IMR-90 (cell line): Measurements from ENCODE around the gene LEMD3.

Source experiments
- BHLHE40 ChIP-seq: fragments of 150-350 bp; IDR thresholded peaks from 2 replicates; pipeline ENCODE4 v1.6.1; 2016; ENCODE audit warnings: mild to moderate bottlenecking, low read depth, low read length
- CEBPB ChIP-seq: IDR thresholded peaks from 2 replicates; pipeline ENCODE4 v1.6.1; 2012; ENCODE audit warnings: low read depth, low read length, improper control_type of control experiment
- CTCF ChIP-seq: conservative IDR thresholded peaks from 2 replicates; pipeline ENCODE4 v1.5.1; 2012; ENCODE audit warnings: mild to moderate bottlenecking, low read depth, low read length, improper control_type of control experiment
- ELK1 ChIP-seq: fragments of 150-350 bp; IDR thresholded peaks from 2 replicates; pipeline ENCODE4 v1.6.1; 2016; ENCODE audit warnings: low read depth, mild to moderate bottlenecking, low read length, moderate library complexity, borderline replicate concordance
- FOS ChIP-seq: fragments of 150-350 bp; IDR thresholded peaks from 2 replicates; pipeline ENCODE4 v1.6.1; 2016; ENCODE audit warnings: low read depth, low read length
- MAFK ChIP-seq: IDR thresholded peaks from 2 replicates; pipeline ENCODE4 v1.6.1; 2012; ENCODE audit warnings: low read depth, low read length, improper control_type of control experiment
- MAZ ChIP-seq: IDR thresholded peaks from 2 replicates; pipeline ENCODE4 v1.6.1; 2012; ENCODE audit warnings: low read depth, mild to moderate bottlenecking, low read length, improper control_type of control experiment, moderate library complexity, borderline replicate concordance
- MXI1 ChIP-seq: IDR thresholded peaks from 2 replicates; pipeline ENCODE4 v1.6.1; 2012; ENCODE audit warnings: low read depth, mild to moderate bottlenecking, low read length, moderate library complexity, borderline replicate concordance
- NFE2L2 ChIP-seq: fragments of 150-350 bp; IDR thresholded peaks from 2 replicates; pipeline ENCODE4 v1.6.1; 2016; ENCODE audit warnings: low read depth, mild to moderate bottlenecking, low read length
- POLR2A ChIP-seq: IDR thresholded peaks from 2 replicates; pipeline ENCODE4 v1.6.1; 2012; ENCODE audit warnings: mild to moderate bottlenecking, low read depth, low read length
- RAD21 ChIP-seq: IDR thresholded peaks from 2 replicates; pipeline ENCODE4 v1.6.1; 2012; ENCODE audit warnings: low read length, improper control_type of control experiment
- SMC3 ChIP-seq: fragments of 150-350 bp; IDR thresholded peaks from 2 replicates; pipeline ENCODE4 v1.6.1; 2016; ENCODE audit warnings: low read depth, mild to moderate bottlenecking, antibody characterized with exemption, low read length, moderate library complexity
- USF2 ChIP-seq: fragments of 150-350 bp; IDR thresholded peaks from 2 replicates; pipeline ENCODE4 v1.6.1; 2017; ENCODE audit warnings: mild to moderate bottlenecking, antibody characterized with exemption, low read length, low read depth

- no peak for TF ChIP-seq CTCF
- no peak for TF ChIP-seq POLR2A
- no peak for TF ChIP-seq RAD21
- TF ChIP-seq MAFK: no peak
- no peak for TF ChIP-seq BHLHE40
- no peak for TF ChIP-seq ELK1
- no peak for TF ChIP-seq USF2
- no peak for TF ChIP-seq CEBPB
- no peak for TF ChIP-seq MAZ
- TF ChIP-seq MXI1: no peak
- TF ChIP-seq NFE2L2: no peak
- TF ChIP-seq FOS: no peak
- TF ChIP-seq SMC3: no peak
These were observed 6.8 kb upstream of the LEMD3 start for GRCh38 chr12:65162609-65163008.
